HFF-Myc (cell line): ENCODE data around the gene TMEM221.
A peak's percentile ranks its signal among the peaks of the same experiment; 100 is the strongest.

Source experiments
- DNase-seq: peaks from one replicate; pipeline ENCODE4 v3.0.0-alpha.2; 2011; ENCODE audit warnings: low read depth; ENCODE audit errors: extremely low read depth
- H3K4me3 ChIP-seq: replicated peaks from 2 replicates; pipeline ENCODE4 v1.5.1; 2011; ENCODE audit warnings: low read depth, mild to moderate bottlenecking, control low read depth, low read length
- CTCF ChIP-seq: IDR thresholded peaks from 2 replicates; pipeline ENCODE4 v1.5.1; 2012; ENCODE audit warnings: mild to moderate bottlenecking, low read depth, low read length, control low read depth; ENCODE audit errors: missing control alignments

The TMEM221 gene

GRCh38 chr19:17470068-17470841 lies 21.8 kb upstream of the TMEM221 start, which contains the start of gene SLC27A1:
TSS of gene SLC27A1 (plus strand) at chr19:17470524. CDS start at chr19:17470541, 17 bp downstream.
- TF ChIP-seq CTCF, result no peak
- peak within 1 kb of the TSS; percentile 55 for H3K4me3 ChIP-seq
- peak; percentile 94 for DNase-seq

GRCh38 chr19:17469481-17470067 lies 21.1 kb upstream of the TMEM221 start:
- peak overlapping the region; percentile 55 for H3K4me3 ChIP-seq
- DNase-seq, result peak; percentile 87
- no peak for TF ChIP-seq CTCF

- no peak for DNase-seq
Measured at GRCh38 chr19:17469092-17469480, 20.6 kb upstream of the TMEM221 start.

GRCh38 chr19:17468302-17469091 lies 20.0 kb upstream of the TMEM221 start:
- peak overlapping the region; percentile 55 for H3K4me3 ChIP-seq
- TF ChIP-seq CTCF, result no peak
- no peak for DNase-seq

More at GRCh38 chr19:17469092-17469480, 20.6 kb upstream of the TMEM221 start:
- TF ChIP-seq CTCF, result no peak
- peak overlapping the region; percentile 55 for H3K4me3 ChIP-seq

- no peak for DNase-seq
- no peak for TF ChIP-seq CTCF
- no peak overlapping the region for H3K4me3 ChIP-seq
Measured at GRCh38 chr19:17467471-17468301, 19.2 kb upstream of the TMEM221 start.

- TF ChIP-seq CTCF, result no peak
- no peak for DNase-seq
- H3K4me3 ChIP-seq, result no peak overlapping the region
Measured at GRCh38 chr19:17466487-17466850, 18.0 kb upstream of the TMEM221 start.
